Fibroblast of villous mesenchyme (primary cell): ENCODE results near the gene CSMD2. TPM values are rescaled to one million over a fixed set of nuclear protein-coding genes. Genes with fewer than 3 reads are reported as not detected.
A peak's percentile ranks its signal among the peaks of the same experiment; 100 is the strongest.

Experiments used
- DNase-seq: peaks from one replicate; pipeline ENCODE4 v3.0.0-alpha.2; 2010; ENCODE audit warnings: low read depth
- H3K4me3 ChIP-seq: 2 replicates; pipeline ENCODE4 v1.5.1; 2011; ENCODE audit warnings: low read depth, mild to moderate bottlenecking, low read length
- total RNA-seq: library from RNA; depleted of rRNA; stranded (reverse); fragments of >200 nt; gene quantifications from 2 replicates; pipeline ENCODE4 v1.2.3, GENCODE V29; 2012
- TF ChIP-seq, protein P1 (sequence below): IDR thresholded peaks from 2 replicates; pipeline ENCODE4 v1.5.1; 2012; ENCODE audit warnings: low read depth, mild to moderate bottlenecking, low read length; ENCODE audit not compliant: insufficient read depth

Gene CSMD2
- total RNA-seq, 1 donor = 3.0 TPM

DNA sequence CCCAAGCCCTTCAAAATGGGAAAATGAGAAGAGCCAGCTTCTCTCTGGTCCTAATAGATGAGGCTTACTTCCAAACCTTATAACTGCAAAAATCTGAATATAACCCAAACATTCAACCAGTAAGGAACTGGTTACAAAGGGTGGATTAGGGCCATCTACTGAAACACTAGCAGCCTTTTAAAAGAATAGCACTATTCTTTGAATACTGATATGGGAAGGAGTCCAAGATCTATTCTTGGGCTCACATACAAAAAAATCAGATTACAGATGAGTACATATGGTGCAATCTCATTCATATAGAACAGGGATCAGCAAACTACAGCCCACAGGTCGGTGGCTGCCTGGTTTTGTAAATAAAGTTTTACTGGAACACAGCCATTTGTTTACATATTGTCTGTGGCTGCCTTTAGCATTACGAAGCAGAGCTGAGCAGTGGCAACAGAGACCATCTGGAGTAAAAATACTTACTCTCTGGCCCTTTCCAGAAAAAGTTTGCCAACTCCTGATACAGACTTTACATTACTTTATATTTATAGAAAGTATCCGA is 524.8 kb downstream of the CSMD2 start:
- H3K4me3 ChIP-seq = no peak overlapping the region
- peak; percentile 63 for DNase-seq
- TF ChIP-seq, protein P1, sequence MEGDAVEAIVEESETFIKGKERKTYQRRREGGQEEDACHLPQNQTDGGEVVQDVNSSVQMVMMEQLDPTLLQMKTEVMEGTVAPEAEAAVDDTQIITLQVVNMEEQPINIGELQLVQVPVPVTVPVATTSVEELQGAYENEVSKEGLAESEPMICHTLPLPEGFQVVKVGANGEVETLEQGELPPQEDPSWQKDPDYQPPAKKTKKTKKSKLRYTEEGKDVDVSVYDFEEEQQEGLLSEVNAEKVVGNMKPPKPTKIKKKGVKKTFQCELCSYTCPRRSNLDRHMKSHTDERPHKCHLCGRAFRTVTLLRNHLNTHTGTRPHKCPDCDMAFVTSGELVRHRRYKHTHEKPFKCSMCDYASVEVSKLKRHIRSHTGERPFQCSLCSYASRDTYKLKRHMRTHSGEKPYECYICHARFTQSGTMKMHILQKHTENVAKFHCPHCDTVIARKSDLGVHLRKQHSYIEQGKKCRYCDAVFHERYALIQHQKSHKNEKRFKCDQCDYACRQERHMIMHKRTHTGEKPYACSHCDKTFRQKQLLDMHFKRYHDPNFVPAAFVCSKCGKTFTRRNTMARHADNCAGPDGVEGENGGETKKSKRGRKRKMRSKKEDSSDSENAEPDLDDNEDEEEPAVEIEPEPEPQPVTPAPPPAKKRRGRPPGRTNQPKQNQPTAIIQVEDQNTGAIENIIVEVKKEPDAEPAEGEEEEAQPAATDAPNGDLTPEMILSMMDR = no peak

DNA sequence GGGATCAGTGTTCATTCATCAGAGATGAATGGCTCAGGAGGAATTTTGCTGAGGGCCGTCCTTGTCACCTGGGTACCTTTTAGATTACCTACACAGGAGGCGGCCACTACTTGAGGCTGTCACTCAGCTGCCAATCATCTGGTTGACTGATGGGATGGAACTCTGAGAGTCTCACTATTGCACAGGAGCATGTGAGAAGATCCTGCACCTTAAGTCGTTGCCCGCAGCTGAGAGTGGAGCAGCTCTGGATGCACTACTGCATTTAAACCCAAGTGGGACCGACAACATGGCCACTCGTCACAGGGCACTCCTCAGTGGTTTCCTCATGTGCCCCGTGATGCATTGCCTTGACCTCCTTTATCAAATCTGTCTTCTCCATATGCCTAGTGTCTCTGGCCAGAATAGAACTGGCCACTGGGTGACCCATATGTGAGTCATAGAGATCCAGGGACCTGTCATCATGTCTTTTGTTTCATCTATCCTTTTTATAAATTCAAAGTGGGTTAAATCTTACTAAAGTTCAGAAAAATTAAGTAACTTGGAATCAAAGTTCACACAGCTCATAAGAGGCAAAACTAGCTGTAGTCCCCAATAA is 527.1 kb downstream of the CSMD2 start:
- no peak overlapping the region for H3K4me3 ChIP-seq
- TF ChIP-seq, protein P1 = no peak
- DNase-seq = no peak

DNA sequence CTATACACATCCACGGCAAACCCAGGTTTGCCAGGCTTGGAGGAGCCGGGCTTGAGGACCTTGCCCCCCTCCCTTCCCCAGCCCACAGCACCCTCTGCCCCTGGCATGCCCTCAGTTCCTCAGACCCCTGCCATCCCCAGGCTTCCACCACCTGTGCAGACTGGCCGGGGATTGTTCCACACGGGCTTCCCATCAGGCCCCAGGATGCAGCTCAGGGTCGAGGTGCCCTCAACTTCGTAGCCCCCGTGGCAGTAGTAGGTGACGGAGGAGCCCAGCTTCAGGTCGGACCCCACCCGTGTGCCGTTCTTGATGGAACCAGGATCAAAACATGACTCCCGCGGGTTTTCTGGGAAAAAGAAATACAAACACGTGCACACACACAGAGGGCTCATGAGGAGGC is 528.8 kb downstream of the CSMD2 start:
- TF ChIP-seq, protein P1 = no peak
- H3K4me3 ChIP-seq = no peak overlapping the region
- DNase-seq = no peak

DNA sequence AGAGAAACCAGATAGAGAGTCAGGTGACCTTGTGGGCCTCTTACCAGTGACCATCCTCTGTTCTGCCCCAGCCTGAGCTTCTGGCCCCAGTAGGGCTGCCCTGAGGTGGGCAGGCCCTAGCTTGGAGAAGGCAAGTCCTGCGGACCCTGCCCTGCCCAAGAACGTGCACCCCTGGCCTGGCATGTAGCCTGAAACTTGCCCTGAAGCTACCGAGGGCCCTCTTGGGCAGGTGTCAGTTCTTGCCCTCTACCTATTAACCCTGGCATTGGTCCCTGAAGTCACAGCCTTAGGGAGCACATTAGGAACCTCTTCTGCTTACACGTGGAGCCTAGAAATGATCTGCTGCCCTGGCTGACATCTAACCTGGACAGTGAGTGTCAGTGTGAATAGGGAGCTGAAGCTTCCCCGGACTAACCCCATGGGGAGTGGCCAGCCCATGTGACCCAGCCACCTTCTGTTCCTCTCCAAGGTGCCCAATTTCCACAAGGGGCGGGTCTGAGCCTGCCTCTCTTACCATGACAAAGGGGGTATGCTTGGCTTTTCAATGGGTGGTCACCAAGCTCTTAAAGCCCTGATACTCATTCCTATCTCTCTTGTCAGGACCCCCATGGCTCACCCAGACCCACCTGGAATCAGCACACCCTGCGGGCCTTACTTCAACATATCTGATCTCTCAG is 529.6 kb downstream of the CSMD2 start:
- no peak for DNase-seq

DNA sequence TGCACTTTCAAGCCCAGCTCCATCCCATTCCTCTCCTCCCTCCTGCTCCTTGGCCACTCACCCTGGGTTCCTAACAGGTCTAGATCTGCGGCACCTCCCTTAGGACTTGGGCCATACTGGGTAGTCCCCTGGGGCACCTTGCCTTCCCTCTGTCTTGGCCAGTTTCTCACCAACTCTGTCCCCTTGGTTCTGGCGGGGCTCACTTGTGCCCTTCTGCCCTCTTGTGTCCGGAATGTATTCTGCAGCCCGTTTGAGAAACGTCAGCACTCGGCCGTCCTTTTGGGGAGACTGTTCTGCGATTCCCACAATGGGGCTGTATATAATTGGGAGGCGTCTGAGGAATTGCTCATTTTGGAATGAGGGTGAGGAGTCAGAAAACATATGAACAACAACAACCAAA is 530.2 kb downstream of the CSMD2 start:
- TF ChIP-seq, protein P1 = peak; percentile 77
- H3K4me3 ChIP-seq = no peak overlapping the region
- DNase-seq = peak; percentile 18

More for the DNA sequence above, 529.6 kb downstream of the CSMD2 start:
- TF ChIP-seq, protein P1 = no peak
- H3K4me3 ChIP-seq = no peak overlapping the region

DNA sequence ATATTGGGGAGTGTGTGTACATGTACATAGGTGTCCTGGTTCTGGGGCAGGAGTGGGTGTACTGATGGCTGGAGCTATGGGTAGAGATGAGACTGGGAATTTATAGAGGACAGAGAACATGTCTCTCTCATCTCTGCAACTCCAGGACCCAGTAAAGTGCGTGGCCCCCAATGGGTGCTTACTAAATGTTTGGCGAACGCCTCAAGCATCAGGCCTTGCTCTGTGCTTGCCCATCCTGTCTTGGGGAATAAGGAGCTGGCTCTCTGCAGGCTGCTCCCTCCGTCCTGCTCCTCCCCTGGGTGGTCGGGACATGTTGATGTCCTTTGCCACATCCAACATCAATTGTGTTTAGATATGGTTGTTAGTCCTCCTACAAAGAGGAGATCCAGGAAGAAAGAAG is 530.9 kb downstream of the CSMD2 start:
- DNase-seq = no peak
- TF ChIP-seq, protein P1 = no peak
- no peak overlapping the region for H3K4me3 ChIP-seq
